SK-N-SH (cell line): Measurements from ENCODE around the gene TSPAN7.

ENCODE experiments used
- CTCF ChIP-seq: fragments of 200-600 bp; sonication (generic); IDR thresholded peaks from 2 replicates; pipeline ENCODE4 v1.6.1; 2017; ENCODE audit warnings: antibody characterized with exemption, mild to moderate bottlenecking, moderate library complexity
- EP300 ChIP-seq, 2 experiments: IDR thresholded peaks; 2 replicates each; pipeline versions ENCODE4 v1.4.0 to v1.6.1; 2012; ENCODE audit warnings: borderline replicate concordance in 1 of 2, low read depth in 1 of 2, low read length in 1 of 2
- FOXM1 ChIP-seq: IDR thresholded peaks from 2 replicates; pipeline ENCODE4 v1.4.0; 2012; ENCODE audit warnings: low read depth, mild to moderate bottlenecking
- JUND ChIP-seq: IDR thresholded peaks from 2 replicates; pipeline ENCODE4 v1.4.0; 2012
- MEF2A ChIP-seq: IDR thresholded peaks from 2 replicates; pipeline ENCODE4 v1.4.0; 2012; ENCODE audit warnings: low read depth, borderline replicate concordance
- POLR2AphosphoS5 ChIP-seq: IDR thresholded peaks from 2 replicates; pipeline ENCODE4 v1.6.1; 2012; ENCODE audit warnings: low read depth, low read length
- REST ChIP-seq: IDR thresholded peaks from 2 replicates; pipeline ENCODE4 v1.6.1; 2012; ENCODE audit warnings: mild to moderate bottlenecking, low read depth, low read length, moderate library complexity
- RFX5 ChIP-seq: IDR thresholded peaks from 2 replicates; pipeline ENCODE4 v1.6.1; 2012; ENCODE audit warnings: mild to moderate bottlenecking, improper control_type of control experiment, low read length
- SMC3 ChIP-seq: IDR thresholded peaks from 2 replicates; pipeline ENCODE4 v1.6.1; 2012; ENCODE audit warnings: low read depth, low read length, improper control_type of control experiment

GRCh38 chrX:38575888-38576287 lies 14.5 kb downstream of the TSPAN7 start:
- no peak for TF ChIP-seq CTCF
- TF ChIP-seq POLR2AphosphoS5, result no peak
- no peak for TF ChIP-seq EP300 (IDR thresholded peaks at IDR 0.05; ENCODE audit: borderline replicate concordance in 1 of 2, low read depth in 1 of 2, low read length in 1 of 2)
- no peak for TF ChIP-seq JUND
- TF ChIP-seq SMC3, result no peak
- TF ChIP-seq REST, result no peak
- no peak for TF ChIP-seq RFX5
- TF ChIP-seq MEF2A, result no peak
- TF ChIP-seq FOXM1, result no peak
